Brain microvascular endothelial cell (primary cell): ENCODE data around the gene VSX2.

Source experiments
- DNase-seq: peaks from one replicate; pipeline ENCODE4 v3.0.0-alpha.2; 2020
- H3K27ac ChIP-seq: fragments of 250-450 bp; sonication (Bioruptor Pico); 2 replicates; pipeline ENCODE4 v1.5.1; 2020; ENCODE audit warnings: mild to moderate bottlenecking, moderate library complexity
- H3K27me3 ChIP-seq: fragments of 250-450 bp; sonication (Bioruptor Pico); replicated peaks from 2 replicates; pipeline ENCODE4 v1.5.1; 2020; ENCODE audit warnings: mild to moderate bottlenecking
- H3K36me3 ChIP-seq: fragments of 250-450 bp; sonication (Bioruptor Pico); replicated peaks from 2 replicates; pipeline ENCODE4 v1.5.1; 2020; ENCODE audit warnings: mild to moderate bottlenecking
- H3K4me3 ChIP-seq: 2 replicates; pipeline ENCODE4 v1.5.1; 2011; ENCODE audit warnings: low read depth, mild to moderate bottlenecking, control low read depth, low read length, moderate library complexity
- CTCF ChIP-seq: IDR thresholded peaks from 2 replicates; pipeline ENCODE4 v1.5.1; 2011; ENCODE audit warnings: low read depth, mild to moderate bottlenecking, moderate library complexity, low read length, control low read depth, inconsistent platforms; ENCODE audit errors: missing control alignments
- in situ Hi-C: cut with HindIII; loops from 2 replicates; pipeline ENCODE4 v1.10.0; 2017; ENCODE audit warnings: low sequenced_read_pairs, low pct_ligation_motif_present

Gene VSX2

GRCh38 chr14:74211945-74212580 lies 27.2 kb upstream of the VSX2 start:
- no peak for TF ChIP-seq CTCF
- Histone ChIP-seq H3K4me3 (no peak overlapping the region), H3K27ac (no peak overlapping the region), H3K27me3 (no peaks in the 10 kb centered on the region), H3K36me3 (no peaks in the 10 kb centered on the region)
- no peak for DNase-seq
- in situ Hi-C loops = no loop called here

- no peak for DNase-seq
- Histone ChIP-seq H3K27ac (no peak overlapping the region), H3K27me3 (peaks cover 9% of the 10 kb centered on the region), H3K36me3 (no peaks in the 10 kb centered on the region), H3K4me3 (no peak overlapping the region)
- TF ChIP-seq CTCF = no peak
- in situ Hi-C loops = no loop called here
These were observed 25.1 kb upstream of the VSX2 start for GRCh38 chr14:74213907-74214803.

- H3K27ac ChIP-seq = no peak overlapping the region
- no peaks in the 10 kb centered on the region for H3K36me3 ChIP-seq
- no peak overlapping the region for H3K4me3 ChIP-seq
- no peak for DNase-seq
- no peak for TF ChIP-seq CTCF
- peaks cover 11% of the 10 kb centered on the region for H3K27me3 ChIP-seq
- in situ Hi-C loops = no loop called here
These were observed 22.6 kb upstream of the VSX2 start for GRCh38 chr14:74216671-74217070.

GRCh38 chr14:74217672-74218448 lies 21.4 kb upstream of the VSX2 start:
- peak; percentile 40 for DNase-seq
- Histone ChIP-seq H3K4me3 (no peak overlapping the region), H3K27ac (no peak overlapping the region), H3K27me3 (peaks cover 11% of the 10 kb centered on the region), H3K36me3 (no peaks in the 10 kb centered on the region)
- in situ Hi-C loops = no loop called here
- TF ChIP-seq CTCF = peak; percentile 97

GRCh38 chr14:74218462-74218861 lies 20.8 kb upstream of the VSX2 start:
- in situ Hi-C loops = no loop called here

More at GRCh38 chr14:74218462-74218861, 20.8 kb upstream of the VSX2 start:
- Histone ChIP-seq H3K27me3 (peaks cover 11% of the 10 kb centered on the region), H3K4me3 (no peak overlapping the region), H3K27ac (no peak overlapping the region), H3K36me3 (no peaks in the 10 kb centered on the region)
- TF ChIP-seq CTCF = no peak
- no peak for DNase-seq
